Measurements from ENCODE around the gene UBR1. TPM values are rescaled to one million over a fixed set of nuclear protein-coding genes. Genes with fewer than 3 reads are reported as not detected.
A peak's percentile ranks its signal among the peaks of the same experiment; 100 is the strongest.

Gene UBR1
- total and polyA plus RNA-seq, 5 donors from 2014 or later, result 15.9 to 48.2 (median 18.2) TPM

- Mint-ChIP-seq H3K27ac (no peak overlapping the region), H3K27me3 (no peaks in the 10 kb centered on the region), H3K9me3 (no peaks in the 10 kb centered on the region), H3K4me3 (no peak overlapping the region), H3K36me3 (peaks cover 43% of the 10 kb centered on the region), H3K4me1 (peaks cover 33 to 72% (median 56%) of the 10 kb centered on the region in 4 donors)
- ATAC-seq (ENCODE audit: low read depth in 2 of 2), result no peak
- Histone ChIP-seq H3K36me3 (ENCODE audit: control insufficient read depth, insufficient read depth, low read length) (peaks cover 17% of the 10 kb centered on the region), H3K27me3 (ENCODE audit: control insufficient read depth, insufficient read depth, low read length) (no peaks in the 10 kb centered on the region), H3K4me1 (ENCODE audit: control insufficient read depth, insufficient read depth, low read length, poor library complexity, severe bottlenecking) (peaks cover under 1% of the 10 kb centered on the region), H3K4me3 (ENCODE audit: low read depth, low read length) (no peak overlapping the region), H3K27ac (ENCODE audit: insufficient read depth, low read length, poor library complexity, severe bottlenecking) (no peak overlapping the region), H3K9me3 (ENCODE audit: control insufficient read depth in 2 of 2, low read length in 2 of 2) (no peaks in the 10 kb centered on the region)
- DNase-seq, result no peak
Measured at GRCh38 chr15:43095708-43096347, 10.0 kb downstream of the UBR1 start.

GRCh38 chr15:43095243-43095642 is 10.6 kb downstream of the UBR1 start:
- Histone ChIP-seq H3K27me3 (ENCODE audit: control insufficient read depth, insufficient read depth, low read length) (no peaks in the 10 kb centered on the region), H3K36me3 (ENCODE audit: control insufficient read depth, insufficient read depth, low read length) (peaks cover 14% of the 10 kb centered on the region), H3K4me3 (ENCODE audit: low read depth, low read length) (no peak overlapping the region), H3K27ac (ENCODE audit: insufficient read depth, low read length, poor library complexity, severe bottlenecking) (no peak overlapping the region), H3K9me3 (ENCODE audit: control insufficient read depth in 2 of 2, low read length in 2 of 2) (no peaks in the 10 kb centered on the region), H3K4me1 (ENCODE audit: control insufficient read depth, insufficient read depth, low read length, poor library complexity, severe bottlenecking) (no peaks in the 10 kb centered on the region)
- DNase-seq (no peak), ATAC-seq (ENCODE audit: low read depth in 2 of 2) (no peak)
- H3K4me3 Mint-ChIP-seq, result no peak overlapping the region
- H3K36me3 Mint-ChIP-seq, result peaks cover 38% of the 10 kb centered on the region
- H3K9me3 Mint-ChIP-seq, result no peaks in the 10 kb centered on the region
- H3K27ac Mint-ChIP-seq, result peak overlapping the region in 2 of 3 donors; percentile 2 to 5
- H3K4me1 Mint-ChIP-seq, result peaks cover 27 to 66% (median 56%) of the 10 kb centered on the region in 4 donors
- H3K27me3 Mint-ChIP-seq, result no peaks in the 10 kb centered on the region

GRCh38 chr15:43094416-43095030 is 11.3 kb downstream of the UBR1 start:
- peaks cover 33% of the 10 kb centered on the region for H3K36me3 Mint-ChIP-seq
- peak overlapping the region in 2 of 3 donors; percentile 2 to 5 for H3K27ac Mint-ChIP-seq
- no peaks in the 10 kb centered on the region for H3K27me3 ChIP-seq (ENCODE audit: control insufficient read depth, insufficient read depth, low read length)
- H3K4me3 ChIP-seq (ENCODE audit: low read depth, low read length), result no peak overlapping the region
- no peak for DNase-seq
- H3K27ac ChIP-seq (ENCODE audit: insufficient read depth, low read length, poor library complexity, severe bottlenecking), result no peak overlapping the region
- H3K4me1 ChIP-seq (ENCODE audit: control insufficient read depth, insufficient read depth, low read length, poor library complexity, severe bottlenecking), result no peaks in the 10 kb centered on the region
- H3K36me3 ChIP-seq (ENCODE audit: control insufficient read depth, insufficient read depth, low read length), result peaks cover 10% of the 10 kb centered on the region
- H3K27me3 Mint-ChIP-seq, result no peaks in the 10 kb centered on the region
- H3K4me1 Mint-ChIP-seq, result peaks cover 26 to 66% (median 55%) of the 10 kb centered on the region in 4 donors
- no peak overlapping the region for H3K4me3 Mint-ChIP-seq
- no peaks in the 10 kb centered on the region for H3K9me3 Mint-ChIP-seq
- no peaks in the 10 kb centered on the region for H3K9me3 ChIP-seq (ENCODE audit: control insufficient read depth in 2 of 2, low read length in 2 of 2)
- no peak for ATAC-seq (ENCODE audit: low read depth in 2 of 2)

- DNase-seq (no peak), ATAC-seq (ENCODE audit: low read depth in 2 of 2) (no peak)
- Mint-ChIP-seq H3K4me1 (peaks cover 25 to 62% (median 50%) of the 10 kb centered on the region in 4 donors), H3K27me3 (no peaks in the 10 kb centered on the region), H3K9me3 (no peaks in the 10 kb centered on the region), H3K4me3 (no peak overlapping the region), H3K27ac (no peak overlapping the region), H3K36me3 (peaks cover 32% of the 10 kb centered on the region)
- Histone ChIP-seq H3K27ac (ENCODE audit: insufficient read depth, low read length, poor library complexity, severe bottlenecking) (no peak overlapping the region), H3K9me3 (ENCODE audit: control insufficient read depth in 2 of 2, low read length in 2 of 2) (no peaks in the 10 kb centered on the region), H3K4me1 (ENCODE audit: control insufficient read depth, insufficient read depth, low read length, poor library complexity, severe bottlenecking) (no peaks in the 10 kb centered on the region), H3K27me3 (ENCODE audit: control insufficient read depth, insufficient read depth, low read length) (no peaks in the 10 kb centered on the region), H3K36me3 (ENCODE audit: control insufficient read depth, insufficient read depth, low read length) (peaks cover 10% of the 10 kb centered on the region), H3K4me3 (ENCODE audit: low read depth, low read length) (no peak overlapping the region)
Measured at GRCh38 chr15:43093026-43093425, 12.8 kb downstream of the UBR1 start.

- Histone ChIP-seq H3K4me3 (ENCODE audit: low read depth, low read length) (no peak overlapping the region), H3K4me1 (ENCODE audit: control insufficient read depth, insufficient read depth, low read length, poor library complexity, severe bottlenecking) (no peaks in the 10 kb centered on the region), H3K27me3 (ENCODE audit: control insufficient read depth, insufficient read depth, low read length) (no peaks in the 10 kb centered on the region), H3K27ac (ENCODE audit: insufficient read depth, low read length, poor library complexity, severe bottlenecking) (no peak overlapping the region), H3K36me3 (ENCODE audit: control insufficient read depth, insufficient read depth, low read length) (peaks cover 10% of the 10 kb centered on the region), H3K9me3 (ENCODE audit: control insufficient read depth in 2 of 2, low read length in 2 of 2) (no peaks in the 10 kb centered on the region)
- ATAC-seq (ENCODE audit: low read depth in 2 of 2), result no peak
- DNase-seq, result no peak
- Mint-ChIP-seq H3K36me3 (peaks cover 26% of the 10 kb centered on the region), H3K4me1 (peaks cover 28 to 57% (median 46%) of the 10 kb centered on the region in 4 donors), H3K9me3 (no peaks in the 10 kb centered on the region), H3K4me3 (peak overlapping the region in 1 of 4 donors; percentile 52), H3K27ac (peak overlapping the region in 1 of 3 donors; percentile 89), H3K27me3 (no peaks in the 10 kb centered on the region)
Measured at GRCh38 chr15:43091859-43092258, 14.0 kb downstream of the UBR1 start.

GRCh38 chr15:43086551-43086950 is 19.3 kb downstream of the UBR1 start:
- H3K27ac Mint-ChIP-seq, result peak overlapping the region; percentile 24 to 58 (median 34)
- H3K4me3 Mint-ChIP-seq, result no peak overlapping the region
- H3K4me1 ChIP-seq (ENCODE audit: control insufficient read depth, insufficient read depth, low read length, poor library complexity, severe bottlenecking), result no peaks in the 10 kb centered on the region
- H3K27me3 ChIP-seq (ENCODE audit: control insufficient read depth, insufficient read depth, low read length), result no peaks in the 10 kb centered on the region
- peaks cover 36% of the 10 kb centered on the region for H3K36me3 ChIP-seq (ENCODE audit: control insufficient read depth, insufficient read depth, low read length)
- ATAC-seq (ENCODE audit: low read depth in 2 of 2) (no peak), DNase-seq (no peak)
- peaks cover 23 to 47% (median 33%) of the 10 kb centered on the region in 4 donors for H3K4me1 Mint-ChIP-seq
- H3K9me3 ChIP-seq (ENCODE audit: control insufficient read depth in 2 of 2, low read length in 2 of 2), result no peaks in the 10 kb centered on the region
- no peak overlapping the region for H3K27ac ChIP-seq (ENCODE audit: insufficient read depth, low read length, poor library complexity, severe bottlenecking)
- no peak overlapping the region for H3K4me3 ChIP-seq (ENCODE audit: low read depth, low read length)
- H3K27me3 Mint-ChIP-seq, result no peaks in the 10 kb centered on the region
- no peaks in the 10 kb centered on the region for H3K9me3 Mint-ChIP-seq
- peaks cover 28% of the 10 kb centered on the region for H3K36me3 Mint-ChIP-seq

- Histone ChIP-seq H3K4me1 (ENCODE audit: control insufficient read depth, insufficient read depth, low read length, poor library complexity, severe bottlenecking) (no peaks in the 10 kb centered on the region), H3K27me3 (ENCODE audit: control insufficient read depth, insufficient read depth, low read length) (no peaks in the 10 kb centered on the region), H3K27ac (ENCODE audit: insufficient read depth, low read length, poor library complexity, severe bottlenecking) (no peak overlapping the region), H3K4me3 (ENCODE audit: low read depth, low read length) (no peak overlapping the region), H3K36me3 (ENCODE audit: control insufficient read depth, insufficient read depth, low read length) (peaks cover 40% of the 10 kb centered on the region), H3K9me3 (ENCODE audit: control insufficient read depth in 2 of 2, low read length in 2 of 2) (no peaks in the 10 kb centered on the region)
- ATAC-seq (ENCODE audit: low read depth in 2 of 2) (no peak), DNase-seq (no peak)
- Mint-ChIP-seq H3K27me3 (no peaks in the 10 kb centered on the region), H3K4me1 (peaks cover 23 to 47% (median 33%) of the 10 kb centered on the region in 4 donors), H3K4me3 (no peak overlapping the region), H3K27ac (peak overlapping the region in 2 of 3 donors; percentile 1 to 24), H3K9me3 (no peaks in the 10 kb centered on the region), H3K36me3 (peaks cover 28% of the 10 kb centered on the region)
Measured at GRCh38 chr15:43085921-43086320, 19.9 kb downstream of the UBR1 start.

- ATAC-seq (ENCODE audit: low read depth in 2 of 2), result no peak
- Histone ChIP-seq H3K4me3 (ENCODE audit: low read depth, low read length) (no peak overlapping the region), H3K9me3 (ENCODE audit: control insufficient read depth in 2 of 2, low read length in 2 of 2) (no peaks in the 10 kb centered on the region), H3K4me1 (ENCODE audit: control insufficient read depth, insufficient read depth, low read length, poor library complexity, severe bottlenecking) (no peaks in the 10 kb centered on the region), H3K27me3 (ENCODE audit: control insufficient read depth, insufficient read depth, low read length) (no peaks in the 10 kb centered on the region), H3K27ac (ENCODE audit: insufficient read depth, low read length, poor library complexity, severe bottlenecking) (no peak overlapping the region), H3K36me3 (ENCODE audit: control insufficient read depth, insufficient read depth, low read length) (peaks cover 44% of the 10 kb centered on the region)
- no peak overlapping the region for H3K4me3 Mint-ChIP-seq
- DNase-seq, result no peak
- no peak overlapping the region for H3K27ac Mint-ChIP-seq
- H3K36me3 Mint-ChIP-seq, result peaks cover 43% of the 10 kb centered on the region
- peaks cover 18 to 47% (median 38%) of the 10 kb centered on the region in 4 donors for H3K4me1 Mint-ChIP-seq
- H3K27me3 Mint-ChIP-seq, result no peaks in the 10 kb centered on the region
- no peaks in the 10 kb centered on the region for H3K9me3 Mint-ChIP-seq
Measured at GRCh38 chr15:43082509-43082908, 23.3 kb downstream of the UBR1 start.

All from CD4-positive, CD25-positive, alpha-beta regulatory T cell (primary cell).